Liver (tissue), 9 donors: ENCODE data around the gene RAB3C. TPM values are rescaled to one million over a fixed set of nuclear protein-coding genes. Genes with fewer than 3 reads are reported as not detected.

Experiments
- DNase-seq: peaks from one replicate; pipeline ENCODE4 v3.0.0-alpha.2; 2017; ENCODE audit warnings: low spot score
- H3K27ac ChIP-seq, 2 donors: one replicate each; pipeline ENCODE4 v1.7.0; 2013; ENCODE audit warnings: inconsistent platforms in 2 of 2, low read length in 2 of 2, control low read depth in 1 of 2, low read depth in 1 of 2, mild to moderate bottlenecking in 1 of 2
- H3K27me3 ChIP-seq, 4 donors: one replicate each; pipeline versions ENCODE4 v1.6.1 to v1.7.0; 2013; ENCODE audit warnings: low read length in 3 of 4, inconsistent platforms in 1 of 4, mild to moderate bottlenecking in 1 of 4, moderate library complexity in 1 of 4; ENCODE audit not compliant: control insufficient read depth in 4 of 4, insufficient read depth in 4 of 4
- H3K36me3 ChIP-seq, 4 donors: one replicate each; pipeline versions ENCODE4 v1.6.1 to v1.7.0; 2013; ENCODE audit warnings: low read length in 3 of 4, mild to moderate bottlenecking in 3 of 4, low read depth in 1 of 4, moderate library complexity in 1 of 4; ENCODE audit not compliant: control insufficient read depth in 4 of 4, insufficient read depth in 3 of 4
- H3K4me1 ChIP-seq, 4 donors: one replicate each; pipeline versions ENCODE4 v1.6.1 to v1.7.0; 2013; ENCODE audit warnings: low read length in 3 of 4, mild to moderate bottlenecking in 3 of 4, moderate library complexity in 1 of 4; ENCODE audit not compliant: control insufficient read depth in 4 of 4, insufficient read depth in 4 of 4
- H3K4me3 ChIP-seq, 3 donors: one replicate each; pipeline versions ENCODE4 v1.6.1 to v1.7.0; 2013; ENCODE audit warnings: low read length in 3 of 3, control low read depth in 1 of 3, low read depth in 1 of 3, mild to moderate bottlenecking in 1 of 3
- H3K9ac ChIP-seq, 2 donors: one replicate each; pipeline ENCODE4 v1.7.0; 2013; ENCODE audit warnings: low read length in 2 of 2, mild to moderate bottlenecking in 2 of 2, moderate library complexity in 2 of 2, control low read depth in 1 of 2, low read depth in 1 of 2
- H3K9me3 ChIP-seq, 4 donors: one replicate each; pipeline versions ENCODE4 v1.6.1 to v1.7.0; 2013; ENCODE audit warnings: low read length in 3 of 4; ENCODE audit not compliant: control insufficient read depth in 4 of 4
- EGR1 ChIP-seq, 2 donors: IDR thresholded peaks; 2 replicates each; pipeline ENCODE4 v1.6.1; 2016 to 2018; ENCODE audit warnings: antibody characterized with exemption in 2 of 2, low read depth in 2 of 2
- FOXA1 ChIP-seq: IDR thresholded peaks from 2 replicates; pipeline ENCODE4 v1.6.1; 2016; ENCODE audit warnings: antibody characterized with exemption
- FOXA2 ChIP-seq: IDR thresholded peaks from 2 replicates; pipeline ENCODE4 v1.6.1; 2016; ENCODE audit warnings: antibody characterized with exemption
- GABPA ChIP-seq, 2 donors: IDR thresholded peaks in 1 of 2; conservative IDR thresholded peaks in 1 of 2; 2 replicates each; pipeline ENCODE4 v1.6.1; 2016; ENCODE audit warnings: antibody characterized with exemption in 2 of 2, mild to moderate bottlenecking in 1 of 2, moderate library complexity in 1 of 2
- HNF4A ChIP-seq, 2 donors: conservative IDR thresholded peaks; 2 replicates each; pipeline ENCODE4 v1.6.1; 2016; ENCODE audit warnings: antibody characterized with exemption in 2 of 2, mild to moderate bottlenecking in 2 of 2
- HNF4G ChIP-seq: IDR thresholded peaks from 2 replicates; pipeline ENCODE4 v1.6.1; 2016; ENCODE audit warnings: antibody characterized with exemption
- JUND ChIP-seq, 2 donors: IDR thresholded peaks; 2 replicates each; pipeline ENCODE4 v1.6.1; 2016; ENCODE audit warnings: antibody characterized with exemption in 2 of 2
- NR2F2 ChIP-seq: IDR thresholded peaks from 2 replicates; pipeline ENCODE4 v1.6.1; 2016; ENCODE audit warnings: antibody characterized with exemption
- RAD21 ChIP-seq, 2 donors: IDR thresholded peaks; 2 replicates each; pipeline ENCODE4 v1.6.1; 2016; ENCODE audit warnings: antibody characterized with exemption in 2 of 2, mild to moderate bottlenecking in 2 of 2
- RXRA ChIP-seq, 2 donors: IDR thresholded peaks; 2 replicates each; pipeline ENCODE4 v1.6.1; 2017 to 2018; ENCODE audit warnings: antibody characterized with exemption in 2 of 2, mild to moderate bottlenecking in 1 of 2
- SP1 ChIP-seq: IDR thresholded peaks from 2 replicates; pipeline ENCODE4 v1.6.1; 2018; ENCODE audit warnings: antibody characterized with exemption, mild to moderate bottlenecking
- YY1 ChIP-seq: IDR thresholded peaks from 2 replicates; pipeline ENCODE4 v1.6.1; 2016; ENCODE audit warnings: antibody characterized with exemption, mild to moderate bottlenecking
- WGBS: extraction: QIAGEN DNeasy Blood & Tissue Kit; methylation state at CpG from one replicate; pipeline ENCODE4 v1.1.7; 2013; 5-methylcytosine and 5-hydroxymethylcytosine counted together
- polyA plus RNA-seq, 2 donors: library from polyadenylated mRNA; stranded (reverse) in 1 of 2; unstranded in 1 of 2; fragments of 200-250 nt in 1 of 2; fragments of >200 nt in 1 of 2; fragmentation: Nextera tagmentation in 1 of 2; extraction: Ambion mirVana in 1 of 2; gene quantifications; one replicate each; pipeline versions ENCODE4 v1.2.1 to v1.2.3, GENCODE V29; 2013 to 2015
- total RNA-seq, 2 donors: library from RNA; depleted of rRNA; stranded (reverse); fragments of >200 nt; gene quantifications; one replicate each; pipeline ENCODE4 v1.2.3, GENCODE V29; 2014
- TF ChIP-seq, protein P1 (sequence below): IDR thresholded peaks from 2 replicates; pipeline ENCODE4 v1.6.1; 2016; ENCODE audit warnings: antibody characterized with exemption
- TF ChIP-seq, protein P2 (sequence below): fragments of 150-350 bp; IDR thresholded peaks from 2 replicates; pipeline ENCODE4 v1.5.1; 2017; ENCODE audit warnings: improper control_type of control experiment, low read depth, low read length; ENCODE audit not compliant: missing input control
- TF ChIP-seq, protein P3 (sequence below): IDR thresholded peaks from 2 replicates; pipeline ENCODE4 v1.6.1; 2016; ENCODE audit warnings: antibody characterized with exemption
- TF ChIP-seq, protein P4 (sequence below): IDR thresholded peaks from 2 replicates; pipeline ENCODE4 v1.6.1; 2016; ENCODE audit warnings: antibody characterized with exemption
- TF ChIP-seq, protein P5 (sequence below): IDR thresholded peaks from 2 replicates; pipeline ENCODE4 v1.6.1; 2016; ENCODE audit warnings: antibody characterized with exemption, mild to moderate bottlenecking
- donor health status: healthy.
- donor health status: healthy.
- donor health status: healthy.
- donor health status: healthy.
- donor health status: healthy.

RAB3C gene
- total and polyA plus RNA-seq, 4 donors, result 0.72 to 4.6 (median 1.3) TPM

DNA sequence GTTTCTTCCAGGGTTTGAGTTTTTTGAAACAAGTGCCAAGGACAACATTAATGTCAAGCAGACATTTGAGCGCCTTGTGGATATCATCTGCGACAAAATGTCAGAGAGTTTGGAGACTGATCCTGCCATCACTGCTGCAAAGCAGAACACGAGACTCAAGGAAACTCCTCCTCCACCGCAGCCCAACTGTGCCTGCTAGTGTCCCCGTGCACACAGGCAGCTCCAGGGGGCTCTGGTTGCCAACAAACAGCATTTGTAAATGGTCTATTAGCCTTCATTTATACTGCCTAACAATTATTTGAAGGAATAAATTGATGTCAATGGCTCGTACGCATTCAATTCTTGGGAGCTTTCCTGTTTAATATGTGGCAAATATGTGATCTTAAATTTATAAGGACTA lies 268.3 kb downstream of the RAB3C start:
- H3K27me3 ChIP-seq, result no peaks in the 10 kb centered on the region
- 78% methylated on average over 7 of the region's 7 CpGs for WGBS
- TF ChIP-seq YY1, result no peak
- TF ChIP-seq RAD21 (IDR thresholded peaks at IDR 0.05), result no peak
- no peak for TF ChIP-seq EGR1 (IDR thresholded peaks at IDR 0.05; ENCODE audit: low read depth in 2 of 2)
- TF ChIP-seq, protein P1, sequence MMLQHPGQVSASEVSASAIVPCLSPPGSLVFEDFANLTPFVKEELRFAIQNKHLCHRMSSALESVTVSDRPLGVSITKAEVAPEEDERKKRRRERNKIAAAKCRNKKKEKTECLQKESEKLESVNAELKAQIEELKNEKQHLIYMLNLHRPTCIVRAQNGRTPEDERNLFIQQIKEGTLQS, result no peak
- TF ChIP-seq GABPA (IDR thresholded peaks at IDR 0.05 in 1 of 2, conservative IDR thresholded peaks at IDR 0.05 in 1 of 2), result no peak
- TF ChIP-seq RXRA (IDR thresholded peaks at IDR 0.05), result no peak
- TF ChIP-seq JUND (IDR thresholded peaks at IDR 0.05), result no peak
- TF ChIP-seq FOXA1, result no peak
- TF ChIP-seq, protein P2, sequence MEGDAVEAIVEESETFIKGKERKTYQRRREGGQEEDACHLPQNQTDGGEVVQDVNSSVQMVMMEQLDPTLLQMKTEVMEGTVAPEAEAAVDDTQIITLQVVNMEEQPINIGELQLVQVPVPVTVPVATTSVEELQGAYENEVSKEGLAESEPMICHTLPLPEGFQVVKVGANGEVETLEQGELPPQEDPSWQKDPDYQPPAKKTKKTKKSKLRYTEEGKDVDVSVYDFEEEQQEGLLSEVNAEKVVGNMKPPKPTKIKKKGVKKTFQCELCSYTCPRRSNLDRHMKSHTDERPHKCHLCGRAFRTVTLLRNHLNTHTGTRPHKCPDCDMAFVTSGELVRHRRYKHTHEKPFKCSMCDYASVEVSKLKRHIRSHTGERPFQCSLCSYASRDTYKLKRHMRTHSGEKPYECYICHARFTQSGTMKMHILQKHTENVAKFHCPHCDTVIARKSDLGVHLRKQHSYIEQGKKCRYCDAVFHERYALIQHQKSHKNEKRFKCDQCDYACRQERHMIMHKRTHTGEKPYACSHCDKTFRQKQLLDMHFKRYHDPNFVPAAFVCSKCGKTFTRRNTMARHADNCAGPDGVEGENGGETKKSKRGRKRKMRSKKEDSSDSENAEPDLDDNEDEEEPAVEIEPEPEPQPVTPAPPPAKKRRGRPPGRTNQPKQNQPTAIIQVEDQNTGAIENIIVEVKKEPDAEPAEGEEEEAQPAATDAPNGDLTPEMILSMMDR, result no peak
- no peak for TF ChIP-seq NR2F2
- TF ChIP-seq, protein P3, sequence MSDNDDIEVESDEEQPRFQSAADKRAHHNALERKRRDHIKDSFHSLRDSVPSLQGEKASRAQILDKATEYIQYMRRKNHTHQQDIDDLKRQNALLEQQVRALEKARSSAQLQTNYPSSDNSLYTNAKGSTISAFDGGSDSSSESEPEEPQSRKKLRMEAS, result no peak
- no peak for TF ChIP-seq HNF4A (conservative IDR thresholded peaks at IDR 0.05)
- TF ChIP-seq SP1, result no peak
- TF ChIP-seq, protein P4, sequence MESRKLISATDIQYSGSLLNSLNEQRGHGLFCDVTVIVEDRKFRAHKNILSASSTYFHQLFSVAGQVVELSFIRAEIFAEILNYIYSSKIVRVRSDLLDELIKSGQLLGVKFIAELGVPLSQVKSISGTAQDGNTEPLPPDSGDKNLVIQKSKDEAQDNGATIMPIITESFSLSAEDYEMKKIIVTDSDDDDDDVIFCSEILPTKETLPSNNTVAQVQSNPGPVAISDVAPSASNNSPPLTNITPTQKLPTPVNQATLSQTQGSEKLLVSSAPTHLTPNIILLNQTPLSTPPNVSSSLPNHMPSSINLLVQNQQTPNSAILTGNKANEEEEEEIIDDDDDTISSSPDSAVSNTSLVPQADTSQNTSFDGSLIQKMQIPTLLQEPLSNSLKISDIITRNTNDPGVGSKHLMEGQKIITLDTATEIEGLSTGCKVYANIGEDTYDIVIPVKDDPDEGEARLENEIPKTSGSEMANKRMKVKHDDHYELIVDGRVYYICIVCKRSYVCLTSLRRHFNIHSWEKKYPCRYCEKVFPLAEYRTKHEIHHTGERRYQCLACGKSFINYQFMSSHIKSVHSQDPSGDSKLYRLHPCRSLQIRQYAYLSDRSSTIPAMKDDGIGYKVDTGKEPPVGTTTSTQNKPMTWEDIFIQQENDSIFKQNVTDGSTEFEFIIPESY, result no peak
- no peak for TF ChIP-seq FOXA2
- no peak for TF ChIP-seq HNF4G
- TF ChIP-seq, protein P5, sequence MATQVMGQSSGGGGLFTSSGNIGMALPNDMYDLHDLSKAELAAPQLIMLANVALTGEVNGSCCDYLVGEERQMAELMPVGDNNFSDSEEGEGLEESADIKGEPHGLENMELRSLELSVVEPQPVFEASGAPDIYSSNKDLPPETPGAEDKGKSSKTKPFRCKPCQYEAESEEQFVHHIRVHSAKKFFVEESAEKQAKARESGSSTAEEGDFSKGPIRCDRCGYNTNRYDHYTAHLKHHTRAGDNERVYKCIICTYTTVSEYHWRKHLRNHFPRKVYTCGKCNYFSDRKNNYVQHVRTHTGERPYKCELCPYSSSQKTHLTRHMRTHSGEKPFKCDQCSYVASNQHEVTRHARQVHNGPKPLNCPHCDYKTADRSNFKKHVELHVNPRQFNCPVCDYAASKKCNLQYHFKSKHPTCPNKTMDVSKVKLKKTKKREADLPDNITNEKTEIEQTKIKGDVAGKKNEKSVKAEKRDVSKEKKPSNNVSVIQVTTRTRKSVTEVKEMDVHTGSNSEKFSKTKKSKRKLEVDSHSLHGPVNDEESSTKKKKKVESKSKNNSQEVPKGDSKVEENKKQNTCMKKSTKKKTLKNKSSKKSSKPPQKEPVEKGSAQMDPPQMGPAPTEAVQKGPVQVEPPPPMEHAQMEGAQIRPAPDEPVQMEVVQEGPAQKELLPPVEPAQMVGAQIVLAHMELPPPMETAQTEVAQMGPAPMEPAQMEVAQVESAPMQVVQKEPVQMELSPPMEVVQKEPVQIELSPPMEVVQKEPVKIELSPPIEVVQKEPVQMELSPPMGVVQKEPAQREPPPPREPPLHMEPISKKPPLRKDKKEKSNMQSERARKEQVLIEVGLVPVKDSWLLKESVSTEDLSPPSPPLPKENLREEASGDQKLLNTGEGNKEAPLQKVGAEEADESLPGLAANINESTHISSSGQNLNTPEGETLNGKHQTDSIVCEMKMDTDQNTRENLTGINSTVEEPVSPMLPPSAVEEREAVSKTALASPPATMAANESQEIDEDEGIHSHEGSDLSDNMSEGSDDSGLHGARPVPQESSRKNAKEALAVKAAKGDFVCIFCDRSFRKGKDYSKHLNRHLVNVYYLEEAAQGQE, result no peak
- DNase-seq, result no peak
- H3K36me3 ChIP-seq, result no peaks in the 10 kb centered on the region
- H3K4me1 ChIP-seq, result peaks cover 0 to 4% (median 1%) of the 10 kb centered on the region in 4 donors
- no peak overlapping the region for H3K27ac ChIP-seq
- no peak overlapping the region for H3K4me3 ChIP-seq
- no peaks in the 10 kb centered on the region for H3K9me3 ChIP-seq
- no peak overlapping the region for H3K9ac ChIP-seq

DNA sequence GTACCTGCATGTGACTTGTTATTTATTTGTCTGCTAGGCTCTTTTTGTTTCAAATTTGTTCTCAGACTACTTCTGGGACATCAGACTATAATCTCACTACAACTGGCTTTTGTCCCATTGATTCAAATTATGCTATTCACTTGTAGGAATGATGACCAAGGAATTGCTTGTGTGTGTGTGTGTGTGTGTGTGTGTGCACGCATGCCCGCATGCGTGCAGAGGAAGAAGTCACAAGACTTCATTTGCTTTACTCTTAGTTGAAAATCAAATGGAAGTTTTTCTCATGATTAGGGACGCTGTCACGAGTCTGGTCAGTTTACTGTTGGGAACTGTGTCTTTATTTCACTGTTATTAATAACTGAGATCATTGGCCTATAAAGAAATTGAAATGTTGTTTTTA lies 268.7 kb downstream of the RAB3C start:
- H3K4me3 ChIP-seq, result no peak overlapping the region
- H3K27me3 ChIP-seq, result no peaks in the 10 kb centered on the region
- no peaks in the 10 kb centered on the region for H3K9me3 ChIP-seq
- peaks cover 0 to 4% (median 1%) of the 10 kb centered on the region in 4 donors for H3K4me1 ChIP-seq
- 94% methylated on average over 5 of the region's 5 CpGs for WGBS
- TF ChIP-seq FOXA1 (no peak), GABPA (IDR thresholded peaks at IDR 0.05 in 1 of 2, conservative IDR thresholded peaks at IDR 0.05 in 1 of 2) (no peak), FOXA2 (no peak), HNF4A (conservative IDR thresholded peaks at IDR 0.05) (no peak), RXRA (IDR thresholded peaks at IDR 0.05) (no peak), RAD21 (IDR thresholded peaks at IDR 0.05) (no peak), HNF4G (no peak)
- TF ChIP-seq, protein P1, result no peak
- no peak overlapping the region for H3K9ac ChIP-seq
- H3K36me3 ChIP-seq, result no peaks in the 10 kb centered on the region
- no peak overlapping the region for H3K27ac ChIP-seq
- DNase-seq, result no peak
